Measurements from ENCODE around the gene C15orf39.

DNA sequence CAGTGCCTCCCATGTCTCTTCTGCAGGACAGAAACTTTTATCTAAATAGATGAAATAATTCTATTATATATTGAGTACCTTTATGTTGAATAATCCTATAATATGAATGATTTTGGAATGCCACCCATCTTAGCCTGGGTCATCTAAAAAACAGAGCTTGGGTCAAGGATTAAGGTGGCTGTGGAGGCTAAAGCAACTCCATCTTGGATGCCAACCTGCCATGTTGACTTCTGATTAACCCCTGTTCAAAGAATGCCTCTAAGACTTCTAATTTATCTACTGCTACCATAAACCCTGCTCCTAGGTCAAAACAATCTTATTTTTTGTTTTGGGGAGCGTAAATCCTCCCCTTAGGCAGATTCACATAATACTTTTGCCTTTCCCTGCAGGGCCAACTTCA, 31.5 kb upstream of the C15orf39 start:
- TF ChIP-seq, protein P1, sequence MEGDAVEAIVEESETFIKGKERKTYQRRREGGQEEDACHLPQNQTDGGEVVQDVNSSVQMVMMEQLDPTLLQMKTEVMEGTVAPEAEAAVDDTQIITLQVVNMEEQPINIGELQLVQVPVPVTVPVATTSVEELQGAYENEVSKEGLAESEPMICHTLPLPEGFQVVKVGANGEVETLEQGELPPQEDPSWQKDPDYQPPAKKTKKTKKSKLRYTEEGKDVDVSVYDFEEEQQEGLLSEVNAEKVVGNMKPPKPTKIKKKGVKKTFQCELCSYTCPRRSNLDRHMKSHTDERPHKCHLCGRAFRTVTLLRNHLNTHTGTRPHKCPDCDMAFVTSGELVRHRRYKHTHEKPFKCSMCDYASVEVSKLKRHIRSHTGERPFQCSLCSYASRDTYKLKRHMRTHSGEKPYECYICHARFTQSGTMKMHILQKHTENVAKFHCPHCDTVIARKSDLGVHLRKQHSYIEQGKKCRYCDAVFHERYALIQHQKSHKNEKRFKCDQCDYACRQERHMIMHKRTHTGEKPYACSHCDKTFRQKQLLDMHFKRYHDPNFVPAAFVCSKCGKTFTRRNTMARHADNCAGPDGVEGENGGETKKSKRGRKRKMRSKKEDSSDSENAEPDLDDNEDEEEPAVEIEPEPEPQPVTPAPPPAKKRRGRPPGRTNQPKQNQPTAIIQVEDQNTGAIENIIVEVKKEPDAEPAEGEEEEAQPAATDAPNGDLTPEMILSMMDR (IDR thresholded peaks at IDR 0.05 in 4 of 5, conservative IDR thresholded peaks at IDR 0.05 in 1 of 5): no peak
- TF ChIP-seq POLR2A (IDR thresholded peaks at IDR 0.05): no peak
